NCI-H128 (cell line): ENCODE data around the gene ITPA.

ENCODE experiments used
- DNase-seq: peaks from one replicate; lab custom pipeline; 2025; ENCODE audit not compliant: unreplicated experiment; lab: John Stamatoyannopoulos, UW

Gene ITPA

DNA sequence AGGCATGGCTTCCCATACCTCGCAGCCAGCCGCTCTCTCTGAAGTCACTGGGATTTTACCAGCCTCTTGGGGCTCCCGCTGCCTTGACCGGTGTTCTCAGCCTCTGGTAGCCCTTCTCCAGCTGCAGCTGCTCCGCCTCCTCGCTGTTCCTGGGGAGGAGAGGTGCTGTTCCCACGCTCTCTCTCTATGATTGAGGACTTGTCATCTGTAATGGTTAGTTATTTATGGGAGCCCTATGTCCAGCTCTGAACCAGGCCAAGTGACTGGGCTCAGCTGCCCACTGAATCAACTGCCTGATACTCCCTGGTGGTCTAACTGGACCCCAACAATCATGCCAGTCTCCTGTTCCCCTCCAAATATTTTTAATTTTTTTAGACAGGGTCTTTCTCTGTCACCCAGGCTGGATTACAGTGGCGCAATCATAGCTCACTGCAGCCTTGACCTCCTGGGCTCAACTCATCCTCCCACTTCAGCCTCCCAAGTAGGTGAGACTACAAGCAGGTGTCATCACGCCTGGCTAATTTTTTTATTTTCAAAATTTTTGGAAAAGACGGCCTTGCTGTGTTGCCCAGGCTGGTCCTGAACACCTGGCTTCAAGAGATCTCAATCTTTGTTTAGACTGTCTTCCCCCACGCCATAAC is 34.5 kb downstream of the ITPA start:
- no peak for DNase-seq

DNA sequence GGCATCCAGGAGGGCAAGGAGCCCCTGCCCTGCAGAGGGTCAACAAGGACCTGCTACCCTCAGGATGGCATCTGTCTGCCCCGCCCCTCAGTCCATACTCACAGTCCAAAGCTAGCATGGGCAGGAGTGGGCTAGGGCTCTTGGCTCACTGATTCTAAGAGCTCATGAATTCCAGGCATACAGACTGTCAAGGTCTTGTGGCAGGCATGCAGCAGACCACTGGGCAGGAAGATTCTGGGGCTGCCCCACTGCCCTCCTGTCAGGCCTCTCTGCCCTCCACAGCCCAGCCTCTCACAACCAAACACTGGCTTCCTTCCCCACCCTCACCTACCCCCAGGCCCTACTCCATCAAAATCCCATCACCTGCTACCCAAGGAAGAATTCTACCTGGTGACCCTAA is 35.3 kb downstream of the ITPA start:
- DNase-seq = no peak

DNA sequence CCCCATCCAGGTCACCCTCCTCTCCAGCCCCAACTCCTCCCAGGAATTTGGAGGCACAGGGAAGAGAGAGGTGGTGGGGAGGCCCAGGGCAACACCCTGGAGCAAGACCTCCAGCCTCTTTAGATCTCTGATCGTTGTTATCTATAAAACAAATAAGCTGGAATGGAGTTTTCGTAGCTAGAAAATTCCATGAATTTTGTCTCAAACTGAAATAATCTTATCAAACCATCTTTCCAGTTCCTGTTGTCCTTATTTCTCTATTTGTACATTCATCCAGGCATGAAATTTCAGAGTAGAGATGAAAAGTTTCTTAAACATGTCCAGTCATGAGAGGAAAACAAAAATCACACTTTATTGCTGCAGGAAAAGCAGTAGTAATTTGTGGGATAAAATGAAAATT is 35.9 kb downstream of the ITPA start:
- DNase-seq = no peak

DNA sequence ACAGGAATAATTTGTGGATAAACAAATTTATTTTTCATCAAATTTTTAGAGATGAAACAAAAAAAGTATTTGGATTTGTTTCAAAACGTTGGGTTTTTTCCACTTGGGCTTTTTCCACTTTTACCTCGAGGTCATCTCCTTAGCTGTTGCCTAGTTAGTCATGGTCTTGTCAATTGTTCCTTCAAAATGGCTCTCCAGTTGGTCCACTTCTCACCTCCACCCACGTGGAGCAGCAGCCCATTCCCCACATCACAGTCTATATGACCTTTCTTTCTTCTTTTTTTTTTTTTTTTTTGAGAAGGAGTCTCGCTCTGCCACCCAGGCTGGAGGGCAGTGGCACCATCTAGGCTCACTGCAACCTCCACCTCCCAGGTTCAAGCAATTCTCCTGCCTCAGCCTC is 36.4 kb downstream of the ITPA start:
- DNase-seq = no peak

DNA sequence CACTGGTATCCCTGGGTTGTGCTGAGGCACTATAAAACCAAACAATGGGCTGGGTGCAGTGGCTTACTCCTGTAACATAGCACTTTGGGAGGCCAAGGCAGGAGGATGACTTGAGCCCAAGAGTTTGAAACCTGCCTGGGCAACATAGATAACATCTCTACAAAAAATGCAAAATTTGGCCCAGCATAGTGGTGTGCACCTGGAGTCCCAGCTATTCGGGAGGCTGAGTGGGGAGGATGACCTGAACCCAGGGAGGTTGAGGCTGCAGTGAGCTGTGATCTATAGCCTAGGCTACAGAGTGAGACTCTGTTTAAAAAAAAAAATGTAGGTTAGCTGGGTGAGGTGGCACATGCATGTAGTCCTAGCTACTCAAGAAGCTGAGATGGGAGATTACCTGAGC is 37.4 kb downstream of the ITPA start:
- DNase-seq = no peak

- no peak for DNase-seq
These were observed 38.3 kb downstream of the ITPA start for GRCh38 chr20:3247638-3248037.

GRCh38 chr20:3248167-3248992 is 39.1 kb downstream of the ITPA start:
- DNase-seq = no peak

GRCh38 chr20:3248993-3249347 is 39.7 kb downstream of the ITPA start:
- no peak for DNase-seq

DNA sequence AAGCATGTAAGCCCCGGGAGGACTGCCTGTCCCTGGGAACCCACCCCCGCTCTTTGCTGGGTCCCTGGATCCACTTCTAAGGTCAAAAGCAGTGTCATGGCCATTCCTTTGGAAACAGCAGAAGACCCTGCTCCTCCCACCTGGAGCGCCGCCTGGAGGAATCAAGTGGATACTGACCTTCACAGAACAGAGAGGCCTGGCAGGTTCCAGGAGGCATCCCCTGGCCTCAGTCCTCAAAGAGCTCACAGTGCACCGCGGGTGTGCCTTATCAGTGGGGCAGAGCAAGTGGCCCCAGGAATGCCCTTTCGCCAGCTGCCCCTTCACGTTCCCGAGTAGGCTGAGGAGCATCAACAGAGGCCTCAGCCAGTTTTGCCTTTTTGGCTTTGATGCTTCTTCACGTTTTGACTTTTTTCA is 40.8 kb downstream of the ITPA start:
- DNase-seq = no peak

- DNase-seq = no peak
These were observed 42.5 kb downstream of the ITPA start for GRCh38 chr20:3251806-3252205.

GRCh38 chr20:3255728-3256127 is 46.4 kb downstream of the ITPA start:
- no peak for DNase-seq

DNA sequence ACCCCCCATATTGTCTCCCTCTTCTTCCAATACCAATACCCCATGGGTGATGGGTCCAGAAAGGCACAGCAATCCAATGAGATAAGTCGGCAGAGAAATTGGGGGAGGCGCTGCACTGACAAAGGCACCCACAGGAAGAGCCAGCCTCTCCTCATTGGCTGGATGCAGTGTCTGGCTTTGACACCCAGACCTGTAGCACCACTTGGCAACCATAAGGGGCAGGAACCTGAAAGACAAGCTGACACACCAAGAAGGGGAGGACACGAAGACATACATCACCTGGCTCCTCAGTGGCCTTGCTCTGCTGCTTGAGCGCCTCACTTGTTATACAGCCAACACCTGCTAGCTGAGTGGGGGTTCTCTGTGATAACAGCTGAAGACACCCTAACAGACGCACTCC is 49.1 kb downstream of the ITPA start:
- DNase-seq = no peak

- DNase-seq = no peak
These were observed 53.3 kb downstream of the ITPA start for GRCh38 chr20:3262566-3262965.

DNA sequence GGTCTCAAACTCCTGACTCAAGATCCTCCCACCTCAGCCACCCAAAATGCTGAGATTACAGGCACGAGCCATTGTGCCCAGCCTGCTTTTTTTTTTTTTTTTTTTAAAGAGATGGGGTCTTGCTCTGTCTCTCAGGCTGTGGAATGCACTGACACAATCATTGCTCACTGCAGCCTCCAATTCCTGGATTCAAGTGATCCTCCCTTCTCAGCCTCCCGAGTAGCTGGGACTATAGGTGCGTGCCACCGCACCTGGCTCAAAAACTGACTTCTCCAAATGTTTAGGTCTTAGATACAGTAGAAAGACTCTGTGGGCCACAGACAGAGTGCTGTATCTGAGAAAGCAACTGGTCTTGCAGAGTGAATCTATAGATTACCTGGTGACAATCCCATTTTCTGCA is 60.8 kb downstream of the ITPA start:
- DNase-seq = no peak

DNA sequence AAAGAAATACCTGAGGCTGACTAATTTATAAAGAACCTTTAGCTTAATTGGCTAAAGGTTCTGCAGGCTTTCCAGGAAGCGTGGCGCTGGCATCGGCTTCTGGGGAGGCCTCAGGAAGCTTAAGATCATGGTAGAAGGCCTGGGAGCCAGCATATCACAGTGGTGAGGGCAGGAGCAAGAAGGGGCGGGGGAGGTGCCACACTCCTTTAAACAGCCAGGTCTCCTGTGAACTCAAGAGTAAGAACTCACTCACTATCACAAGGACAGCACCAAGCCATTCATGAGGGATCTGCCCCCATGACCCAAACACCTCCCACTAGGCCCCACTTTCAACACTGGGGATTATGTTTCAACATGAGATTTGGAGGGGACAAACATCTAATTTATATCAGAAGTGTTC is 64.1 kb downstream of the ITPA start:
- DNase-seq = no peak
